ENCODE data around the gene C5AR1.

DNA sequence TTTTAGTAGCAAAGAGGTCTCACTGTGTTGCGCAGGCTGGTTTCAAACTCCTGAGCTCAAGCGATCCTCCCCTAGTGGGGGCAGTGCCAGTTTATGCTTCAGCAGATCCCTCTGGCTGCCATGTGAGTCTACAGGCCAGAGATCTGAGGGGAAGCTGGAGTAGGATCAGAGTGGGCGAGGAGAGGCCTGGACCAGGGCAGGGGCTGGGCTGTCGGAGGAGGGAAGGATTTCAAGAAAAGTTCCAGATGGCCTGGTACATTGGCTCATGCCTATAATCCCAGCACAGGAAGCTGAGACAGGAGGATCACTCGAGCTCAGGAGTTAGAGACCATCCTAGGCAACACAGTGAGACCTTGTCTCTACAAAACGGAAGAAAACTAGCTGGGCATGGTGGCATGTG lies 49.3 kb downstream of the C5AR1 start:
- no peak for TF ChIP-seq RFX5 (IDR thresholded peaks at IDR 0.05; ENCODE audit: low read length)
- TF ChIP-seq EP300 (IDR thresholded peaks at IDR 0.05; ENCODE audit: borderline replicate concordance in 1 of 2, low read depth in 1 of 2, low read length in 1 of 2), result no peak
- TF ChIP-seq, protein P1, sequence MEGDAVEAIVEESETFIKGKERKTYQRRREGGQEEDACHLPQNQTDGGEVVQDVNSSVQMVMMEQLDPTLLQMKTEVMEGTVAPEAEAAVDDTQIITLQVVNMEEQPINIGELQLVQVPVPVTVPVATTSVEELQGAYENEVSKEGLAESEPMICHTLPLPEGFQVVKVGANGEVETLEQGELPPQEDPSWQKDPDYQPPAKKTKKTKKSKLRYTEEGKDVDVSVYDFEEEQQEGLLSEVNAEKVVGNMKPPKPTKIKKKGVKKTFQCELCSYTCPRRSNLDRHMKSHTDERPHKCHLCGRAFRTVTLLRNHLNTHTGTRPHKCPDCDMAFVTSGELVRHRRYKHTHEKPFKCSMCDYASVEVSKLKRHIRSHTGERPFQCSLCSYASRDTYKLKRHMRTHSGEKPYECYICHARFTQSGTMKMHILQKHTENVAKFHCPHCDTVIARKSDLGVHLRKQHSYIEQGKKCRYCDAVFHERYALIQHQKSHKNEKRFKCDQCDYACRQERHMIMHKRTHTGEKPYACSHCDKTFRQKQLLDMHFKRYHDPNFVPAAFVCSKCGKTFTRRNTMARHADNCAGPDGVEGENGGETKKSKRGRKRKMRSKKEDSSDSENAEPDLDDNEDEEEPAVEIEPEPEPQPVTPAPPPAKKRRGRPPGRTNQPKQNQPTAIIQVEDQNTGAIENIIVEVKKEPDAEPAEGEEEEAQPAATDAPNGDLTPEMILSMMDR (IDR thresholded peaks at IDR 0.05), result no peak
- TF ChIP-seq NRF1 (IDR thresholded peaks at IDR 0.05; ENCODE audit: low read depth, low read length), result no peak
- no peak for TF ChIP-seq FOXM1 (IDR thresholded peaks at IDR 0.05; ENCODE audit: low read depth)
- TF ChIP-seq MAX (IDR thresholded peaks at IDR 0.05; ENCODE audit: low read depth), result no peak
- no peak for TF ChIP-seq POLR2AphosphoS5 (IDR thresholded peaks at IDR 0.05; ENCODE audit: low read depth, low read length)
- no peak for TF ChIP-seq RAD21 (IDR thresholded peaks at IDR 0.05; ENCODE audit: low read length)
- no peak for TF ChIP-seq USF1 (IDR thresholded peaks at IDR 0.05; ENCODE audit: borderline replicate concordance, low read depth)
- no peak for TF ChIP-seq RCOR1 (IDR thresholded peaks at IDR 0.05; ENCODE audit: low read length)
- no peak for TF ChIP-seq JUND (IDR thresholded peaks at IDR 0.05)

Measured in SK-N-SH (cell line).